HG03175 (cell line): Measurements from ENCODE around the gene GKN1.

ENCODE experiments used
- ATAC-seq: cut with Tn5 transposase; IDR thresholded peaks from one replicate; pipeline ENCODE4 v1.9.1; 2021; ENCODE audit warnings: mild to moderate bottlenecking, moderate library complexity; ENCODE audit not compliant: unreplicated experiment

GKN1 gene, protein sequence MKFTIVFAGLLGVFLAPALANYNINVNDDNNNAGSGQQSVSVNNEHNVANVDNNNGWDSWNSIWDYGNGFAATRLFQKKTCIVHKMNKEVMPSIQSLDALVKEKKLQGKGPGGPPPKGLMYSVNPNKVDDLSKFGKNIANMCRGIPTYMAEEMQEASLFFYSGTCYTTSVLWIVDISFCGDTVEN

GRCh38 chr2:68974251-68974650 is at the start of gene GKN1:
Gene GKN1, plus strand, starts transcription at chr2:68974636. Its CDS starts 42 bp downstream, at chr2:68974678.
- no peak for ATAC-seq

DNA sequence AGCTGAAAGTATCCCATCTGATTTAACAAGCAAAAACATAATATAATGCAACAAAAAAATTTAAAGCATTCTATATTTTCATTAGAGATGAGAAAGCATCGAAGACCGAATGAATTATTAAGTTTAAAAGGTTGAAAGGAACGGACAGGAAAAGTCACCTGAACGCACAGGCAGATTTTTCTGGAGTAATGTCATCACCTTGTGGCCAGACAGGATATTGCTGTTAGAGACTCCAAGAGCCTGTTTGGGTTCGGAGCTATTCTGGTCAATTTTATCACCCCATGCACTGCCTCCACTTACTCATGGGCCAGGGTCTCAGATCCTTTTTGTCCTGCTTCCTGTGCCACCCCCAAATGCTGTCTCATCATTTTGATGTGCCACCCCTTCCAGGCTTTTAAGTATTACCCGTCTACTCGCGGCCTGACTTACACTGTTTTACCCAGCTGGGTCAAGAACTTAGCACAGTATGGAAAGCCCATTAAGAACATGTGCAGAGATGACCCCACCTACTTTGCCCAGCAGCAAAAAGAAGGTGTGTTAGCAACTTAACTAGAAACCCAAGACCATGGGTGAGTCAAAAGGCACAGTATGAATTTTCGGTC is 49.0 kb upstream of the GKN1 start:
- ATAC-seq: no peak

DNA sequence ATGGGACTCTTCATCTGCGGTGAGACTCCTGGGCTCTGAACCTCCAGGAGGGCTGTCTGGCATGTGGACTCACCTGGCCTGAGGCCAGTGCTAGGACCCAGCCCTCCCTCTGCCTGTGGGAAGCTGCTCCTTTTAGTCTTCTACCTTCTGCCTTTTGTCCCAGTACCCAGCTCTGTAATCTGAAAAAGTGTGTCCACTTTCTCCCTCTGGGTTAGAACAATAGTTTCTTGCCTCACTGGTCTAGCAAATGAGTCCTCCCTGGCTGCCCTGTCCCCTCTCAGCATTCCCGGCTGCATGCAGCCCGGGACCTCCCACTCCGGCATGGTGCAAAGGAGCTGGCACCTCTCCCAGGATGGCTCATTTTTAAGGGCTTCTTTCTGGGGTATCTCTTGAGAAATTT is 47.6 kb upstream of the GKN1 start:
- ATAC-seq: no peak

DNA sequence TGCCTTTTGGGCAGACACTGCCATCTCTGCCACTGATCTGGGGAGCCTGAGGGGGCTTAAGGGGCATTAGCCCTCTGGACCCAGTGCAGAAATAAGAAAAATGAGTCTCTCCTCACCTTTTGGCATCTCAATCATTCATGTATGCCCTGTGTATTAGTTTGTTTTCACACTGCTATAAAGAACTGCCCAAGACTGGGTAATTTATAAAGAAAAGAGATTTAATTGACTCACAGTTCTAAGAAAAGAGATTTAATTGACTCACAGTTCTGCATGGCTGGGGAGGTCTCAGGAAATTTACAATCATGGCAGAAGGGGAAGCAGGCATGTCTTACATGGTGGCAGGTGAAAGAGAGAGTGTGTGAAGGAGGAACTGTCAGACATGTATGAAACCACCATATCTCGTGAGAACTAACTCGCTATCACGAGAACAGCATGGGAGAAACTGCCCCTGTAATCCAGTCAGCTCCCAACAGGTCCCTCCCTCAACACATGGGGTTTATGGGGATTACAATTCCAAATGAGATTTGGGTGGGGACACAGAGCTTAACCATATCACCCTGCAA is 43.2 kb upstream of the GKN1 start:
- ATAC-seq: no peak

- ATAC-seq: no peak
Observed at GRCh38 chr2:68931799-68932198, 42.6 kb upstream of the GKN1 start.

- no peak for ATAC-seq
Observed at GRCh38 chr2:68932402-68932801, 42.0 kb upstream of the GKN1 start.

DNA sequence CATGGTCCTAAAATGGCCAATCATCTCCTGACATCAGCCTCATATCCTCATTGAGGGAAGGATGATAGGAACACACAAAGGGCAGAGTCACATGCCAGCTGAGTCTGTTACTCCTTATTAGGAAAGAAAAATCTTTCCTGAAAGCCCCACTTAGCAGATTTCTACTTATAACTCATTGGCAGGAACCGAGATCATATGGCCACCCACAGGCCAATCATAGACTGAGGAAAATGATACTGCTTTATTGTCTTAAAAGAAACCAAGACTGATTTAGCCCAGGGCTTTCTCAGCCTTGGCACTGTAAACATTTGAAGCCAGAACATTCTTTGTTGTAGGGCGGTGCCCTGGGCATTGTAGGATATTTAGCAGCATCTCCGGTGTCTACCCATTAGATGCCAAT is 40.4 kb upstream of the GKN1 start:
- no peak for ATAC-seq

DNA sequence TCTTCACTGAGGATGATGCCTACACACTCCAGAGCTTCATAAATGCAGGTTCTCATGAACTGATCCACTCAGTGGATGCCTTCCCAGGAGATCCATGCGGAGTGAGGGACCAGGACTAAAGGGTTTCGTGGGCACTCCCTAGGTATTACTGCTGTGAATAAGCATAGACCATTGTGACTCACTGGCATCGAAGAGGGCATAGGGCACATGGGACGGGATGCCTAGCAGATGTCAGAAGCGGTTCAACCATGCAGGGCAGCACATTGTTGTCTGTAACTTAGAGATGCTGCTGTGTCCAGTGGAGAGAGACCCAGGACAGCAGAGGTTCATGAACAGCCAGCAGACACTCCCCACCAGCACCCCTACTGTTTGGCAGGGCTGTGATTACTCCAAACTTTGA is 39.0 kb upstream of the GKN1 start:
- no peak for ATAC-seq

DNA sequence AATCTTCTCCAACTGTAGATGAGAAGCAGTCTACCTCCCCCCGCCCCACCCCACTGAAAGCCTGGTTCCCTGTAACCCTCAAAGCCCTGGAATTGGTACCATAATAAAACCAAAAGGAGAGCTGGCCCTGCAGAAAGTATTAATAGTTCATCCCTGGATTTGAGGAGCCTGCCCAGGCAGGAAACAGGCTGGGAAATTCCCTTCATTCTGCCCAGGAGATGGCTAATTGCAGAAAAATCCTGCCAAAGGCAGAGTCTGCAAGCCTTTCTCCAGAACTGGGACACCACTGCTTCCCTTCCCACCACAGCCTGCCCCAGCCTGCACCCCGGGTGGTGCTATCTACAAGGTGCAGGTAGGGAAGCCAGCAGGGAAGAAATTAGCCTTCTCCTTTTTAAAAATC is 38.0 kb upstream of the GKN1 start:
- no peak for ATAC-seq

DNA sequence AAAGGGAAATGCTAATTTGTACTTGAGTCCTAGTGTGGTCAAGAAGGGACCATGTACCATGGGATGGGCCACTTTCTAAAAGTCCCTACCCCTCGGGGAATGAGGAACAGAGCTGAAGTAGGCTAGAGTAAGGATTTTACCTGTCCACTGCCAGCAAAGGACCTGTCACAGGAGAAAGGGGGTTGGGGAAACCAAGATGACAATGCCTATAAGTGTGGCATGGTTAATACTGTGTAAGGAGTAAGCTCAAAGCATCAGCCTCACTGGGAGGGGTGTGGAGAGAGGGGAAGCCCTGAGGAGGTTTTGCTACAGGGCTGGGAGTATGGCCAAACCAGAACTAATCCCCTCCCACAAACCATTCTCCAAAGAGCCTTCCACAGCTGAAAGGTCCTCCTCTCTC is 37.5 kb upstream of the GKN1 start:
- ATAC-seq: no peak

GRCh38 chr2:68937346-68938055 is 36.9 kb upstream of the GKN1 start:
- no peak for ATAC-seq

GRCh38 chr2:68938938-68939337 is 35.5 kb upstream of the GKN1 start:
- no peak for ATAC-seq

DNA sequence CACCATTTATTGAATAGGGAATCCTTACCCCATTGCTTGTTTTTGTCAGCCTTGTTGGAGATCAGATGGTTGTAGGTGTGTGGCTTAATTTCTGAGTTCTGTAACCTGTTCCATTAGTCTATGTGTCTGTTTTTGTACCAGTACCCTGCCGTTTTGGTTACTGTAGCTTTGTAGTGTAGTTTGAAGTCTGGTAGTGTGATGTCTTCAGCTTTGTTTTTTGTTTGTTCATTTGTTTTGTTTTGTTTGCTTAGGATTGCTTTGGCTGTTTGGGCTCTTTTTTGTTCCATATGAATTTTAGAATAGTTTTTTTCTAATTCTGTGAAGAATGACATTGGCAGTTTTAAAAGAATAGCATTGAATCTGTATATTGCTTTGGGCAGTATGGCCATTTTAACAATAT is 34.5 kb upstream of the GKN1 start:
- no peak for ATAC-seq

- no peak for ATAC-seq
Observed at GRCh38 chr2:68940369-68940768, 34.1 kb upstream of the GKN1 start.

GRCh38 chr2:68942827-68943226 is 31.6 kb upstream of the GKN1 start:
- no peak for ATAC-seq

DNA sequence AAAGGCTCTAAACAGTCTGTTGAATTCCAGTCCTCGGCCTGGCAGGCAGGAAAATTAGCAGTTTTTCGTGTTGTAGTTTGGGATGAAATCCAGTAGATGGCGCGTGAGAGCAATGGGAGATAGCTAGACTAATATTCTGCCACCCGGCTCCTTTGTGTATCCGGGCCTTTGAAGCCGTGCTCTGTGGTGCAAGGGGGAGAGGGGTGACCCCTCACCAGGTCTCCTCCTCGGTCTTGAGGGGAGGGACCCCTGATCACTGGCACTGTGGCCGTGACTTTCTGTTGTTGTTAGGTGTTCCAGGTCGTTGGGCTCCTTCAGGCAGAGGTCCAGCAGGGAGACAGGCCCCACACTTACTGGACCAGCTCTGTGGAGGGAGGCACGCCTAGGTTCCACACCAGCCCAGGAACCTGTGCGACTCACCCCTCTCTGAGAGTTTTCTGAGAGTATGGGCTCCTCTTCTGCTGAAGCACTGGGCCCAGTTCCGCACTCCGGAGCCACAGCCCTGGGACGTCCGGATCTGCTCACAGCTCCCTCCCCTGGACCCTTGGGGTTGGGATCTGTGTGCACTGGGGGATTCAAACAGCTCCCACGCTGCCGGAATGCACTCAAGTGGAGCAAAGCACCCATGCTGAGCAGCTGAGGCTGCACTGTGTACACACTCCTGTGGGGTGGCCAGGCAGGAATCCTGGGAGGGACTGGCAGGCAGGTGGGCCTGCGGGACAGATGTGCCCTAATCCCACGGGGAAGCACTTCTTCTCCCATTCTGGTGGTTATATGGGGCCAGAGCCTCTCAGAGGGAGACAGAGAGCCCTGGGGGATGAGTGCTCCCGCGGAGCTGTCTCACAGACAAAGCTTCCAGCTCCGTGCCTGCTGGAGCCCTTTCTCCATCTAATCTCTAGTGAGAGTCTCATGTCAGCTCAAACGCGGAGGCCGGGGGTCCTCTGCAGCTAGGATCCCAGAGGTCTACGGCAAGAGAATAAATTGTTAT is 30.6 kb upstream of the GKN1 start:
- ATAC-seq: peak; percentile 63

DNA sequence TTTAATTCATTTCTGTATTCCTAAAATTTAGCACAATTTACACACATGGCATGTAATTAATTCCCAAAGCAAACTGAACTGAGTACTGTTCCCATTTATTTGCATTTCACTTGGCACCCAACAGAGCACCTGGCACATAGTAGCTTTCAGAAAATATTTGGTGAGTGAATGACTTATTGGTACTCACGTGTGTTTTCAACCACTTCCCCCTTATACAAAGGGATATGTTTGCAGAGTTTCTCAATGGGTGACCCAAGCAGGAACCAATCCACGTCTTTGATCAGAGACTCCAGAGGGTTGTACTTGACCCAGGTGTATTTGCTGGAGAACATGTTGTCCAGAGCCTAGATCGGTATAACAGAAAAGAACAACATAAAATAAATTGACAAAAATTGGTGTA is 28.3 kb upstream of the GKN1 start:
- ATAC-seq: no peak

GRCh38 chr2:68948710-68949109 is 25.7 kb upstream of the GKN1 start:
- ATAC-seq: no peak

GRCh38 chr2:68951899-68952298 is 22.5 kb upstream of the GKN1 start:
- no peak for ATAC-seq

DNA sequence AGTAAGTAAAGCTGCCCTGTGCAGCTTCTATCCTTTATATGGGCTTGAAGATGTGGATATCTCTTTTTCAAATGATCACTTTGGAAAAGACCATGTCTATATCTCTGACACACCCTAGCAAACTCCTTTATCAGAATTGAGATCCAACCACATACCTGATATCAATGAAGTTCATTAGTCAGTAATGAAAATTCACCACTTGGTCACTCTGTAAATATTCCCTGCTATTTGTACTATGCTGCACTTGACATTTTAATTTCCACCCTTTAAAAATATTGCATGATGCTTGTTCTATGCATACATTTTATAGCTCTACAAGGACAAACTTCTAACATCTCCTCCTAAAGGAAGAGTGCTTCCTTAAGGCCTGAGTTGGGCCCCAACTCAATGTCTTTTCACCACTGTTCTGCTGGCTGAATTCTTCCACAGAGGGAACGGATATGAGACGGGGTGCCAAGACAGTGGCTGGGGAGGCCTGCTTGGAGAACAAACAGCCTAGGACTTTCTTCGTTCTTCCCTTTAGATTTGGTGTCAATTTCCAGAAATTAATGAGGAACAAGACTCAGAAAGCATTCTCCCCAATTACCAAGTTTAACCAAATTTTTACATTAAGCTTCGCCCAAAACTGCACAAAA is 21.4 kb upstream of the GKN1 start, which contains the start of gene GKN2:
GKN2 (minus strand) TSS at position 7 of the 635 bp plus-strand sequence. CDS start 32 bp downstream, outside the sequence.
- ATAC-seq: no peak
